NCI-H774 (cell line): ENCODE measurements around the gene ANO7.

Experiments
- DNase-seq: peaks from one replicate; lab custom pipeline; 2025; lab: John Stamatoyannopoulos, UW

Gene ANO7

DNA sequence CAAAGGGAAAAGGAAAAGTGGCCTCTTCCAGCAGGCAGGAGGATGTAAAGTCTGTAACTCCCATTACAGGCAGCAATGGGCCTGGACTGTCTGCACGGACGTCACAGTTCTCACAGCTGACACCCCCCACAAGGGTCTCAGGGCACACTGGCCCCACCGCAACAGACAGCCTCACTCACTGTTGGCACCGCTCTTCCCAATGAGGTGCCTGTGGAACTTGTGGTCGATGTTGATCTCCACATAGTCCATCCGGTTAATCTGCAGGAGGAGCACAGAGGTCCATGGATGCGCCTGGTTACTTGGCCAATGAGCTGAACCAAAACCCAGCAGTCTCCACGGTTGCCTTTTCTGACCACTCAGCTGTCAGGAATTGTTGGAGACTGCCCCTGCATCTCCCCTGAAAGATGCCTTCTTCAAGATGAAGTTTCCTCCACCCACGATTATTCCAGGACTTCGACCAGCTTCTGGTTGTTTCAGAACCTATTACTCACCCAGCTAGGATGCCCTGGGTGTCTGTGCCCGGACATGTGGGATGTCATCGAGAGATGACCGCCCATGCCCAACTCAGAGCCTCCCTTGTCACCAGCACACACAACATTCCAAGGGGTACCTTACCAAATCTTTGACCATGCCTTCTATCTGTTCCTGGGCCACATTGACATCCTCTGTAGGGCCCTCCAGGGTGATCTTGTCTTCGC is 64.5 kb downstream of the ANO7 start:
- DNase-seq, result no peak

DNA sequence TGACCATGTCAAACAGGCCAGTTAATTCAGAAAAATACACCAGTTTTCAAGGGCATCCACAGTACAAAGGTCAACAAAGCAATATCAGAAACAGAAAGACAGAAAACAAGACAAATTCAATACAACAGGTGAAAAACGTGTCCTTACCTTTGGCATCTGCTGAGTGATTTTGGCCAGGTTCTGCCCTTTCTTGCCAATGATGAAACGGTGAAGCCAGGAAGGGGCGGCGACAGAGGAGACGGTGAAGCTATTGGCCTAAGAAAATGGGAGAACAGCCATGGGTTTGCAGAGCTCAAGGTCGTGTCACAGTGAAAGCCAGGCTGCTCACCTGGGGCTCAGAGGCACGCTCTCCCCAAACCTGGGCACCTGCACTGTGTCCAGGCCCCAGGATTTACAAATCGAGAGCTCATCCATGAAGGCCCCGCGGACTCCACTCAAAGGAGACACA is 66.5 kb downstream of the ANO7 start:
- no peak for DNase-seq

DNA sequence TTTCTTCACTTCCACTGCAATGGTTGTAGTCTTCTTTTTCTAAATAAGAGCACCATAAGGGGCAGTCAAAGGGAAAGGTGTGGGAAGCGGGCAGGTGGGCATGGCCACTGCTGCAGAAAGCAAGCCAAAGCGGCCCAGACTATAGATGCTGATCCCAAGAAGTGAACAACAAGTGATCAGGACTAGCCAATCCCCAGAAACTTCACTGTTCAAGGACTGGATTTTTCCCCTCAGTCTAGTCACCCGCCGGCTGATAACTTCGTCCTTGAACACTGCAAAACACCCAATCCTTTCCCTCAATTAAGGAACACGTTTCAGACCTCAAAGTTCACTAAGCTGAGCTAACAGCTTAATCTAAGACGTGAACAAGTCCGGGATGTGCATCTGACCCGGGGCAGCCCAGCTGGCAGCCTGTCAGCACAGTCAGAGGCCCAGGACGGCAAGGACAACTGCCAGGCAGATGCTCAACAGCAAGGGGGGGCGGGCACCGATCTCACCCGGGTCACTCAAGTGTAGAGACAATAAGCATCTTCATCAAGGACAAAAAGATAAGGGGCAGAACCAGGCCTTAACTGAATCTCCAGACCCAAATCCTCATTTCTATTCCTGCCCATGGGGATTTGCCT is 67.2 kb downstream of the ANO7 start:
- no peak for DNase-seq

DNA sequence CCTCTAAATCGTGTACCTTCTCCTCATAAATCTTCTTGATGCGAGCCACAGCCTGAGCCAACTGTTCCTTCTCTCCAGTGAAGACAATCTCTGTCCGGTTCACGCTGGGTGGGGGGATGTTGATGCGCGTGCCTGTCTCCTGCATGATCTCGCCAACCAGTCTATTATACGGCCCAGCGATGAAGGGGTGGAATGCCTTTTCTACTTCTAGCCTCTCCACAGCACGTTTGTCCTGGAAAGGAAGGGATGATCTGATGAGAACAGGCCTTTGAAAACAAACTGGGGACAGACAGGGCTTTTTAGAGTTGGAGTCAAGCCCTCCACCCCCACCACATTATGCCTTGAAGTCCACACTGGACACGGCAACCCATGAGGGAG is 67.7 kb downstream of the ANO7 start:
- no peak for DNase-seq

DNA sequence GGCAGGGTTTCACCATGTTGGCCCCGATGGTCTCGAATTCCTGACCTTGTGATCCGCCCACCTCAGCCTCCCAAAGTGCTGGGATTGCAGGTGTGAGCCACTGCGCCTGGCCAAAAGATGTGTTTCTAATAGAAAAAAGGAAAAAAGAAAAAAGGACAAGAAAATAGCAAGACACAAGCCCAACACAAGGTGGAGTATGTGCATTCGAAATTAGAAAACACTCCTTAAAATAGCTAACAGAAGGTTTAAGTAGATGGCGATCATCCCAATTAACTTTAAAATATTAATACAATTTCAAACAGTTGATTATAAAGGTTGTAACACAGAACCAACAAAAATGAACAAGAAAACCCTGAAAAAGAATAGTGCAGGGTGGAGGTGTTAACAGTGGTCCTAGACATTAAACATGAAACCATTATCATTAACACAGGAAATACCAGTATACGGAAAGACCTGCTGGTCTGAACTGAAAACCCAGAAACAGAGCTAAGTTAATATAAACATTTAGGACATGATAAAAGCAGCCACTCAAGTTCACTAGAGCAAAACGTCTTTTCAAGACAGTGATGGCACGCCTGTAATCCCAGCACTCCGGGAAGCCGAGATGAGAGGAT is 69.0 kb downstream of the ANO7 start:
- DNase-seq, result no peak

DNA sequence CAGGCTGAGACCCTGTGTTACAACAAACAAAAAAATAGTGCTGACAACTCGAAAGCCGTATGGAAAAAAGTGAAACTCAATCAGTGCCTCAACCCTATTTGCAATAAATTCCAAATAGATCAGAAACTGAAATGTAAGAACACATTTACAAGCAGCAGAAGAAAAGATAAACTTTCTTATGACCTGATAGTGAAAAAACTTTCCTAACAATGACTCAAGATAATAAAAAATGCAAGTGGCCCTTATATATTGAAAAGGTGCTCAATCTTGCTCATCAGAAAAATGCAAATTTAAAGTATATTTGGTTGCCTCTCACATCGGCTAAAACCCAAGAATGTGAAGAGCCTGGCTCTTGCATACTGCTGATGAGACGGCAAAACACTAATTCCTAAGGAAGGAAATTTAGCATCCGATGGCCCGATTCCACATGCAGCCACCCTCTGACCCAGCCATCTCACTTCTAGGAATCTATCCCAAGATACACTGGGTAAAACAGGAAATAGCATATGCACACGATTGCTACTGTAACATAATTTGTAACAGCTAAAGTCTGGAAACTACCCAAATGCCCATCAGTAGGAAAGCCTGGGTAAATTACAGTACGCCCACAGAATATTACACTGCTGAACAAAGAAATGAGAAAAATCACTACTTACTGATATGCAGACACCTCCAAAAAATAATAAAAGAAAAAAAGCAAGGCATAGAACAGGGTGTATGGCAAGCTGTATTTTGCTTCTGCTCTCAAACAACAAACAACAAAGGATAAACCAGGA is 70.2 kb downstream of the ANO7 start:
- no peak for DNase-seq

DNA sequence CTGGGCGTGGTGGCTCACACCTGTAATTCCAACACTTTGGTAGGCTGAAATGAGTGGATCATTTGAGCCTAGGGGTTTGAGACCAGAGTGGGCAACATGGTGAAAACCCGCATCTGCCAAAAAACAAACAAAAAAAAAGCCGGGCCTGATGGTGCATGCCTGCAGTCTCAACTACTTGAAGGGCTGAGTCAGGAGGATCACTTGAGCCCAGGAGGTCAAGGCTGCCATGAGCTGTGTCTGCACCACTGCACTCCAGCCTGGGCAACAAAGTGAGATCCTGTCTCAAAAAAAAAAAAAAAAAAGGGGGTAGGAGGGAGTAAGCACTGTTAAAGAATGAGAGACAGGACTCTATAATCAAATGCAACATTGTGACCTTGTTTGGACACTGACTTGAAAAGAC is 72.4 kb downstream of the ANO7 start:
- DNase-seq, result no peak

DNA sequence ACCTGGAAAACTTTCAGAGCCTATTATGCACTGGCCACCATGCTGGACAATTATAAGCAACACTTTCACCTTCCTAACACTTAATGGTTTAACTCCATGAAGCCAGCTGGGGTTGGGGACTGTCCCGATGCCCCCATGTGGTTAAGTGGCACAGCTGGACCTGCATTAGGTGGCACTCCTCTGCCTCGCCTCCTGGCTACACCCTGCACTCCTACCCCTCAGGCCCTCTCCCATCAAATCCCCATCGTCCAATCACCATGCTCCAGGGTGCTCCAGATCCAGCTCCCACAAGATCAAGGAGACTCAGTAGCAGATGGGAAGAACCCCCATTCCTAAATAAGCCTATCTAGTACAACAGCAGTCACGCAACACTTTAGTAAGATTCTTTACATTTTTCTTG is 73.2 kb downstream of the ANO7 start:
- no peak for DNase-seq

DNA sequence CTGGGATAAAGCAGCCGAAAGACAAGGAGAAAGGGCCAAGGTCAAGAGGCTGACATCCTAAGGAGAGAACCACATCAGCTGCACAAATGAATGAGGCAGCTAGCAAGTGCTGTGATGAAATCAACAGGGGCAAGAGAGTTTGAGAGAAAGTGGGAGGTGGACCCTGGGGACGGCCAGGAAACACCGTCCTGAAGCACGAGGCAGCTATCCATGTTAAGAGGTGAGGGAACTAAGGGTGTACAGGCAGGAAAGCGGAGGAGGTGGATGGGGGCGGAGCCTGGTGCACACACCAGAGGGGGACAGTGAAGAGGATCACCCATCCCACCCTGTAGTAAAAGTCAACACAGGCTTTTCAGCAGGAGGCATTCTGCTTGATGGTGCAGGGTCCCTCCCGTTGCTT is 74.6 kb downstream of the ANO7 start:
- no peak for DNase-seq

DNA sequence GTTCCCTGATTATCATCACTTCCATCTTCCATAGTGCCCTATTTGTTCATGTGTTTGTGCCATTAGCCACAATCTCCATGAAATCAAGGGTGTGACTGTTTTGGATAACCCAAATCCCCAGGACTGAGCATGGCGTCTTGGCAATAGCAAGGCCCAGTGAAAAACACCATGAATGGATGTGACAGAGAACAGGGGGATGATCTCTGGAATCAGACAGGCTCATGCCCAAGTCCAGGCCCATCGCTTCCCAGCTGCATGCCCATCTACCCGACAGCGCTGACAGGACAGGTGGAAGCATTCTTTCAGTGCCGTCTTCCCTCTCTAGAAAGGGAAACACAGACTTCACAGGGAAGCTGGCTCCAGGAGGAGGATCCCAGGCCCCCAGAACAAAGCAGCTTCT is 77.0 kb downstream of the ANO7 start:
- no peak for DNase-seq

DNA sequence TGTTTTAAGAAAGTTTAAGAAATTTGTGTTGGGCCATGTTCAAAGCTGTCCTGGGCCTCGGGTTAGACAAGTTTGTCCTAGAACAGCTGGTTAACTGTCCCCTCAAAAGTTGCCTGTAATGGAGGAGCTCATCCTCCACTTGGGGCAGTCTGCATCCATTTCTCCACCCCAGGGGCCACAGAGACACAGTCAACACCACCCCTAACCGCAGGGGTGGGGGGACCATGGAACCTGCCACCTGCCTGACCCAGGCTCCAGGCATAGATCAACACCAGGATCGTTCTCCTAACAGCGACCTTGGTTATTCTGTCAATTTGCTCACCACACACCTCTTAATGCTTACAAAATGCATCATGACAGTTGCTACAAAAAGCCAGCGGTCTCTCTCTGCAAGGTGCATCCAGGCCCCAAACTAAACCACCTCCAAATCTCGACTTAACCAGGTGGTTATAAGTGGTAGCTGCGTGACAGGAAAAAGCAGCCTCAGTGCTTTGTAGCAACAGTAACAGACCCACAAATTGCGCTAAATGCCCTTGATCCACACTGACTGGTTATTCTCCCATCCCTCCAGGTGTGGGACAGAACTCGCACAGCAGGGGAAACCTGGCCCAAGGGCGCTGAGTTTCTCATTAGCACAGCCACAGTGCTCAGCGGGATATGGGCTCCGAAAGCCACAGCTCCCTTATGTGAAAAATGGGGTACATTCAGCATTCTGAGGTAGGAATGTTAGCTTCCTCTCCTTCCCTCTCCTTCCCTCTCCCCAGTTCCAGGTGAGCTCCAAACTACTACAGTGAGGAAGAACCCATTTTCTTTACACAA is 79.0 kb downstream of the ANO7 start:
- DNase-seq, result no peak

DNA sequence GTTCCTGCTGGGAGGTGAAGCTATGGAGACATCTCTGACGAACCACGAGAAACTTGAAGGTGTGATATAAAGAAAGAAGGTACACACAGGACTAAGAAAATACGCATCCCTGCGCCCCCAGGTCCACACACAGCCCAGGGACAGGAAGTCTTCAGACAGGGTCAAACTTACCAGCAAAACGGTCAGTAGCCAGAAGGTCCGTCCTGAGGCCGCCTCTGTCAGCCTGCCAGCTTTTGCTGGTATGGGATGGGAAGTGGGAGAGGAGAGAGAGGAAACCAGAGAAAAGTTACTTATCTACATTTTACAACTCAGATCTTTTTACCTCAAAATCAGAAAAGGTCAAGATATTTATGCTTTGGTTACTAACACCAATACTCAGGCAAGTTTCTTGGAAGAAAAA is 79.8 kb downstream of the ANO7 start:
- DNase-seq, result no peak

DNA sequence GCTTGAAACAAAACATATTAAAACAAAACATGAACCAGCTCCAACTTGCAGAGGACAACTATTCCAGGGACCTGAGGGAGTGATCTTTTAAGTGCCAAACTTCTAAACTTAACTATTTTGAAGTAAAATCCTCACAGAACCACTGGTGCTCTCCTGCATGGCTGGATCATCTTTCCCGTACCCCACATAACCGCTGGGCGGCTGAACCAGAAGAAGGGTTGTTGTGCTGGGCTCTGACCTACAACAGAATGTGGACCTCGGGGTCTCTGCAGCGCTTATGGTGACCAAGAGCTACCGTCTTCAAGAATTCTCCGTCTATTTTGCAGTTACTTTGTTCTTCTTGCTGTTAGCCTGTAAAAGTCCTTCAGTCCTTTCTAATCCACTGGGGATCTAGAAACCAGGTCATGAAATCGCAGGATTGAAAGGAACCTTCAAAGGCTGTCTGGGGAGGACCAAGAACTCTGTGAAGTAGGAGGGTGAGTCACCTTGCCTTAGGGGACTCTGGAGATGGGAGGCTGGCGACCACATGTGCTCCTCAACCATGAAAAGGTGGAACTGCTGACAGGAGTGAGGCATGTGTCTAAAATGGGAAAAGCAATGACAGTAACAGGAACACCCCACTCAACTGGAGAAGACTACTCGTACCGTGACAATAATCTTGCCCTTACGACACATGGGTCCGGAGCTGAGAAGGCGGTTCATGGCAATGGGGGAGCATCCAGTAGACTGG is 80.4 kb downstream of the ANO7 start:
- DNase-seq, result no peak

DNA sequence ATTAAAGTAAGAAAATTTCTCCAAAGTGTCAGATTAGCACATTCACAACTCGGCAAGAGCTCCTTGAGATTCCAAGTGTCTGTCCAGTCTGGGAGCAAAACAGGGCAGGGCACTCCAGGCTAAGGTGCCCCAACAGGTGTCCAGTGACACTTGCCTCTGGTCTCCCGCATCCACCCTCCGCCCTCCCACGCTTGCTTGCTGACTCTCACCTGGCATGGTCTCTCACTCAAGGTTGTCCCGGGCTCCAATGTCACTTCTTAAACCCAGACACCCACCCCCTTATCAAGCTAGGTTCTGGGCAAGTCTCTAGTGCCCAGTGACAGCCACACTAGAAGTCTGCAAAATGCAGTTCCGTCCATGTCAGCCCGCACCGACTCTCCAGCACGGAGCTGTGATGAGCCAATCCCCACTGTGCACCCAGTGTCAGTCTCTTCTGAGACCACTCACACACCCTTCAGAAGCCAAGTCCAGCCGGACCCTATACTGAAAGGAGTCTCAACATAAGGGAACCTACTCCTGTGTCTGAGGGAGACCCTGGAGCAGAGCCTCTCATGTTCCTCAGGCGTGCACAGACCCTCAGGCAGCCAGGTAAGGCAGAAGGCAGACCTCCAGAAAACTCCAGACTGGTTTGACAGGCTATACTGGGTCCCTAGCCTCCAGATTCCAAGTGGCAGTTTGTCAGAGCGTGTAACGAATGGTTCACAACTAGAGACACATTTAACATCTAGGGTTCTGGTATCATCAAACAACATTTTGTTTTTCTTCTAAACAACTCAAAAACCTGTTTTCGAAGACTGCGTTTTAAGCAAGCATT is 81.4 kb downstream of the ANO7 start:
- DNase-seq, result no peak

DNA sequence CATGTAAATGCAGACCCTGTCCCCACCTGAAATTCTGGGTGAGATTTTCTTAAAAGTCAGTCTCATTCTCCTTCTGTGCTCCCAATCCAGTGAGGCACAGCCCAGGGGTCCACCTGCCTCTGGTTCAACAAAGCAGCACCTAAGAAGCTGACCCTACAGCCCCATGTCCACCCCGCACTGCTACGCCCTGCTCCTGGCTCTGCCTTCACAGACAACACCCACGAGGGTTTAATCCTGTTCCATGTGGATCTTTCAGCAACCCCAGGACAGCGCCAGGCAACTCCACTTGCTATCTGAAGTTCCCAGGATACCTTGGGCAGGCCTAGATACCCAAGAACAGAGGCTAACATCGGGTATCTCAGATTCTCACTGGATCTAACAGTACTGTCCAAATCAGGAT is 82.1 kb downstream of the ANO7 start:
- no peak for DNase-seq

DNA sequence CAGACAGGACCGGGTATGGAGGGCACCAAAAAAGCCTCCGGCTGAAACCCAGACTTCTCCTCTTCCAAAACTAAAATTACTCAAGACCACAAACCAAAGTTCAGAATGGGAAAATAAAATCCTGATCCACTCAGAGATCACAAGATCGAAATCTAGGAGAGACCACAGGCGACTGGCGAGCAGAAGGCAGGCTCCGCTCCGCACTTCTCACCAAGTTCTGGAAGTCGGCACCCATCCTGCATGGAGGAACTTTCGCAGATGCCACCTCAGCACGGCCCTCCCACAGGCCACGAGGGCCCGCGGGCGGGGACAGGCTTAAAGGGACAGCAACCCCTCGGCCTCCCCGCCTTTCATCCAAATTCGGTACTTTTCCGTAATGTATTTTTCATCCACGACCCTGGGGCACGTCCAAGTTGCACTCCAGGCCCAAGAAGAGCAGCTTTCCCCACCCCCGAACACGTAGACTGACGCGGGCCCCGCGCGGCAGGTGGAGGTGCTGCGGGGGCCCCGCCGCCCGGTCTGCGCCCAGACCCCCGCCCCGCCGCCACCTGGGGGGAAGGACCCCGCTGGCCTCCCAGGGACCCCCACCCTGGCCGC is 83.3 kb downstream of the ANO7 start:
- no peak for DNase-seq

DNA sequence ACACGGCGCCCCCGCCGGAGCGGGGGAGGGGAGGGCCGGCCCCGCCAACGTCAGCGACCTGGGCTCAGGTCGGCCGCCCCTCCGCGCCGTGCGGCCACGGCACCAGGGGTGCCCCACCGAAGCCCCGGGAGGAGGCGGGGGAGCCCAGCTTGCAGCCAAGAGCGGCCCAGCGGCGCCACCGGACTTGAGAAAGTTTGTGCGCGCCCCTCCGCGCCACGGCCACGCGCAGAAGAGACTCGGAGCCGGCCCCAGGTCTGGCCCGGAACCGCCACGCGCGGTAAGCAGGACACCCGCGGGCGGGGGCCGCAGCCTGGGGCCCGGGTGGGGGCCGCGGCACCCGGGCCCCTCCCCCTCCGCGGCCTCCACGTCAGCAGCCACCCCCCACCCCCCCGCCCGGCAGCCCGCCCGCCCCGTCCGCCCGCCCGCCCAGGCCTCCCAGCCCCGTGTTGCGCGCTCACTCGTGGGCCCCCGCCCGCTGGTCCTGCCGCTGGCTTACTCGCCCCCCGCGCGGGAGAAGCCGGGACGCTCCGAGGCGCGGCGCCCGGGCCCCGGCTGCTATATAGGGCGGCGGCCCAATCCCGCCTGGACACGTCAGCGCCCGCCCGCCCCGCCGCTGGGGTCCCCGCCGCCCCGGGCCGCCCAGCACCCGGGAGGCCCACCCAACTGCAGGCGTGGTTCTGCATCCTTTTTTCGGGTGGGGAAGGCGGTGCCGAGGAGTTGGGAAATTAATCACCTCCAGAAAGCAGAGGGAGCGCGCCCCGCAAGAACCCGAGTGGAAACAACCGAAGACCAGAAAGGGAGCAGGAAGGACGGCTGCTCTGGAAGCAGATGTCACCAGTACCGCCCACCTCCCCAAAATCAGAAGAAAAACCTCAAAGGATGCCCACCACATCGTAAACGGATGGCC is 84.1 kb downstream of the ANO7 start:
- peak; percentile 4 for DNase-seq

DNA sequence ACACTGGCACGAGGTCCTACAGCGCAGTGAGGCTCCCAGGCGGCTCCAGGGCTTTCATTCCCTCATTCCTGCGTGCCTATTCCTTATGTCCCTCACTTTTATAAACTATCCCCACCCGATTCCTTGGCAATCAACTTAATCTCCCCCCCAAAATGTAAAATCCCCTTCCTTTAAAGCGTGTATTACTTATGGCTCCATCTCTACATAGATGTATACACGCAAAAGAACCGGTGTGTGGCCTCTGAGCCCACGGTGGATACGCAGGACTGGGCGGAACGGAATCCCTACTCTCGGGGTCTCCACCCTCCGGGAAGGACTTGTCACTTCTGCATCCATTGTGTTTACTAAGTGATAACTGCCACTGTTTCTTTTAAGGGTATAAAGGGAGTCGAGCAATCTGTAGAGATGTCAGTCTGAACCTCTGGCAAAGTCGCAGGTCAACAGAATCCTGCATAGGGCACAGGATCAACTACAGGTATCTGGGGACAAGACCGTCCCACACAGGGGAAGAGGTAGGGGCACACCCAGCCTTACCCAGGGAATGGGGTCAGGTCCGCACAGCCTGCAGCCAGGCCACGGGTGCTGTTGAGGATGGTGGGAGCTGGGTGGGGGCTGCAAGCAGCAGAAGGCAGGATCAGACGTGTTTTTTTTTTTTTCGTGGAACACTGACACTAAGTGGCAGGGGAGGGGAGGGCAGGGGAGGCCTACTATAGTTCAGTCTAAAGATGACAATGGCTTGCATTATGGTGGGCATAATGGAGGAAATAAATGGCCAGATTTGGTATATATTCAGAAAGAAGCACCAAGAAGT is 84.9 kb downstream of the ANO7 start:
- no peak for DNase-seq
